Right lobe of liver (tissue), 6 donors: ENCODE results near the gene LRFN5. TPM values are rescaled to one million over a fixed set of nuclear protein-coding genes. Genes with fewer than 3 reads are reported as not detected.
"Not testable (repeated sequence)": the region's sequence is repeated elsewhere in the genome, so short reads cannot be mapped to it uniquely, and the experiment has no call there.

Source experiments
- ATAC-seq, 4 donors: fragments of 200-7000 bp; cut with Tn5 transposase; one replicate each; pipeline ENCODE4 v1.9.1; 2020; ENCODE audit warnings: mild to moderate bottlenecking in 4 of 4, moderate library complexity in 4 of 4
- DNase-seq, 3 donors: peaks; one replicate each; pipeline ENCODE4 v3.0.0-alpha.2; 2020
- H3K27ac ChIP-seq, 3 donors: fragments of 200-600 bp; one replicate each; pipeline ENCODE4 v1.8.0; 2022
- H3K27me3 ChIP-seq, 2 donors: fragments of 200-600 bp; one replicate each; pipeline ENCODE4 v1.8.0; 2022
- H3K36me3 ChIP-seq, 4 donors: fragments of 200-600 bp; sonication (generic) in 1 of 4; one replicate each; pipeline versions ENCODE4 v1.5.1 to v1.8.0; 2017 to 2022; ENCODE audit warnings: control low read depth in 1 of 4
- H3K4me1 ChIP-seq, 4 donors: fragments of 200-600 bp; sonication (generic) in 1 of 4; one replicate each; pipeline versions ENCODE4 v1.5.1 to v1.8.0; 2017 to 2022; ENCODE audit warnings: control low read depth in 1 of 4
- H3K4me3 ChIP-seq, 3 donors: fragments of 200-600 bp; one replicate each; pipeline ENCODE4 v1.8.0; 2022
- H3K9me3 ChIP-seq, 4 donors: fragments of 200-600 bp; sonication (generic) in 1 of 4; one replicate each; pipeline versions ENCODE4 v1.5.1 to v1.8.0; 2017 to 2022; ENCODE audit warnings: control low read depth in 1 of 4
- CTCF ChIP-seq, 4 donors: fragments of 200-600 bp in 3 of 4; fragments of 450-650 bp in 1 of 4; IDR thresholded peaks; one replicate each; pipeline versions ENCODE4 v1.5.1 to v1.8.0; 2016 to 2022; ENCODE audit warnings: antibody characterized with exemption in 4 of 4, mild to moderate bottlenecking in 2 of 4
- POLR2A ChIP-seq: fragments of 450-650 bp; IDR thresholded peaks from one replicate; pipeline ENCODE4 v1.6.1; 2017; ENCODE audit warnings: antibody characterized with exemption, mild to moderate bottlenecking
- WGBS: methylation state at CpG from one replicate; pipeline ENCODE4 v1.1.6; 2018; ENCODE audit warnings: low coverage, low lambda C conversion rate; ENCODE audit not compliant: insufficient coverage; ENCODE audit errors: missing lambda C conversion rate; 5-methylcytosine and 5-hydroxymethylcytosine counted together
- intact Hi-C, 2 donors: fragments of 100-400 bp; cut with DNase I; formaldehyde crosslinking; loops; one replicate each; pipeline versions ENCODE4 v1.11.2 to v1.14.1; 2022
- total RNA-seq, 6 experiments: library from RNA; depleted of rRNA in 2 of 6; stranded (reverse); fragments of >200 nt in 2 of 6; fragmentation: NEBNext Ultra II Directional in 3 of 6; extraction: Animal tissue kit (Norgen Biotek cat#: 25700) in 3 of 6; gene quantifications; one replicate each; pipeline versions ENCODE4 v1.1.0 to v1.2.4, GENCODE V29; 2016 to 2023
- donor health status: DM: no; HTN: yes; CAD: no.
- donor health status: DM: no; HTN: no; CAD: no.
- donor health status: DM: no; HTN: no; CAD: no.
- donor health status: DM: no; HTN: yes; CAD: no.
- donor health status: DM: no; HTN: yes; CAD: no.

The LRFN5 gene
- total RNA-seq, 6 experiments from 2014 or later = not detected

GRCh38 chr14:41586237-41586636, 20.4 kb upstream of the LRFN5 start:
- Histone ChIP-seq H3K9me3 (no peaks in the 10 kb centered on the region), H3K4me3 (no peak overlapping the region), H3K4me1 (no peaks in the 10 kb centered on the region), H3K27ac (no peak overlapping the region), H3K27me3 (no peaks in the 10 kb centered on the region), H3K36me3 (no peaks in the 10 kb centered on the region)
- intact Hi-C loops = no loop called here
- DNase-seq = no peak
- no peak for ATAC-seq
- TF ChIP-seq CTCF (IDR thresholded peaks at IDR 0.05) = no peak
- no peak for TF ChIP-seq POLR2A

- 85% methylated on average over 25 of the region's 25 CpGs for WGBS
- no peak for TF ChIP-seq CTCF (IDR thresholded peaks at IDR 0.05)
- TF ChIP-seq POLR2A = no peak
- peak in 1 of 3 donors; percentile 31 for DNase-seq
Measured at GRCh38 chr14:41597647-41598046, 9.0 kb upstream of the LRFN5 start.

GRCh38 chr14:41599805-41600385, 6.8 kb upstream of the LRFN5 start:
- H3K4me3 ChIP-seq, ATAC-seq, H3K27ac ChIP-seq, DNase-seq, H3K9me3 ChIP-seq, H3K4me1 ChIP-seq, H3K27me3 ChIP-seq, H3K36me3 ChIP-seq, intact Hi-C loops: not testable (repeated sequence)
- WGBS = 76% methylated on average over 5 of the region's 6 CpGs

More at GRCh38 chr14:41597647-41598046, 9.0 kb upstream of the LRFN5 start:
- intact Hi-C loops = no loop called here
- no peak for ATAC-seq
- Histone ChIP-seq H3K4me1 (no peaks in the 10 kb centered on the region), H3K36me3 (no peaks in the 10 kb centered on the region), H3K4me3 (no peak overlapping the region), H3K27me3 (no peaks in the 10 kb centered on the region), H3K9me3 (no peaks in the 10 kb centered on the region), H3K27ac (no peak overlapping the region)

GRCh38 chr14:41604721-41605531, 1.8 kb upstream of the LRFN5 start:
- Histone ChIP-seq H3K27me3 (peaks cover 0 to 20% of the 10 kb centered on the region in 2 donors), H3K4me3 (no peak overlapping the region), H3K9me3 (no peaks in the 10 kb centered on the region), H3K36me3 (no peaks in the 10 kb centered on the region), H3K27ac (no peak overlapping the region), H3K4me1 (peaks cover 0 to 26% (median 4%) of the 10 kb centered on the region in 4 donors)
- DNase-seq (no peak), ATAC-seq (peak in 3 of 4 donors; percentile 19 to 29 (median 22))
- intact Hi-C loops = no loop called here
- TF ChIP-seq CTCF (IDR thresholded peaks at IDR 0.05) = no peak
- no peak for TF ChIP-seq POLR2A
- 3% methylated on average over 23 of the region's 29 CpGs for WGBS

GRCh38 chr14:41605550-41606281, 960 bp upstream of the LRFN5 start:
- no peak overlapping the region for H3K4me3 ChIP-seq
- H3K9me3 ChIP-seq = no peaks in the 10 kb centered on the region
- 6% methylated on average over 14 of the region's 23 CpGs for WGBS
- H3K4me1 ChIP-seq = peaks cover 0 to 26% (median 4%) of the 10 kb centered on the region in 4 donors
- intact Hi-C loops = no loop called here
- TF ChIP-seq CTCF (IDR thresholded peaks at IDR 0.05) (no peak), POLR2A (no peak)
- peaks cover 0 to 20% of the 10 kb centered on the region in 2 donors for H3K27me3 ChIP-seq
- DNase-seq = no peak
- no peak for ATAC-seq
- no peak overlapping the region for H3K27ac ChIP-seq
- no peaks in the 10 kb centered on the region for H3K36me3 ChIP-seq
